SU-DHL-6 (cell line): ENCODE measurements around the gene CPVL.

ENCODE experiments used
- CTCF ChIP-seq: fragments of 200-600 bp; sonication (generic); IDR thresholded peaks from one replicate; pipeline ENCODE4 v1.5.1; 2017; ENCODE audit warnings: antibody characterized with exemption, mild to moderate bottlenecking, low read length, moderate library complexity; ENCODE audit not compliant: insufficient read depth, poor library complexity, severe bottlenecking
- EZH2phosphoT487 ChIP-seq: fragments of 200-600 bp; sonication (generic), shearing (Covaris generic); conservative IDR thresholded peaks from 2 replicates; pipeline ENCODE4 v1.6.1; 2018; ENCODE audit warnings: mild to moderate bottlenecking, antibody characterized with exemption, low read length, moderate library complexity, mixed read lengths

GRCh38 chr7:29099896-29100847 is 46.2 kb downstream of the CPVL start:
- TF ChIP-seq CTCF (no peak), EZH2phosphoT487 (no peak)
